OCI-LY1 (cell line): ENCODE measurements around the gene GRIK2.

Experiments used
- H2AFZ ChIP-seq: fragments of 200-600 bp; sonication (generic), shearing (Covaris generic); 2 replicates; pipeline ENCODE4 v1.6.0; 2014; ENCODE audit warnings: antibody characterized with exemption, mild to moderate bottlenecking, low read length
- H3F3A ChIP-seq: fragments of 200-600 bp; sonication (generic), shearing (Covaris generic); 2 replicates; pipeline ENCODE4 v1.6.0; 2014; ENCODE audit warnings: mild to moderate bottlenecking, antibody characterized with exemption, low read length, moderate library complexity; ENCODE audit not compliant: insufficient read depth
- H3K27ac ChIP-seq: fragments of 200-600 bp; sonication (generic); 2 replicates; pipeline ENCODE4 v1.5.1; 2014; ENCODE audit warnings: low read length, mixed run types, mild to moderate bottlenecking, low read depth; ENCODE audit not compliant: poor library complexity, severe bottlenecking
- H3K27me3 ChIP-seq: fragments of 200-600 bp; sonication (generic); 2 replicates; pipeline ENCODE4 v1.6.0; 2014; ENCODE audit warnings: antibody characterized with exemption, mild to moderate bottlenecking, low read length, moderate library complexity; ENCODE audit not compliant: insufficient read depth
- H3K36me3 ChIP-seq: fragments of 200-600 bp; sonication (generic); 2 replicates; pipeline ENCODE4 v1.6.1; 2014; ENCODE audit warnings: mild to moderate bottlenecking, antibody characterized with exemption, low read length, moderate library complexity, mixed read lengths; ENCODE audit not compliant: insufficient read depth
- H3K4me1 ChIP-seq: fragments of 200-600 bp; sonication (generic); 2 replicates; pipeline ENCODE4 v1.5.1; 2014; ENCODE audit warnings: mild to moderate bottlenecking, low read length, moderate library complexity; ENCODE audit not compliant: insufficient read depth, severe bottlenecking
- H3K4me2 ChIP-seq: fragments of 200-600 bp; sonication (generic), shearing (Covaris generic); 2 replicates; pipeline ENCODE4 v1.6.1; 2014; ENCODE audit warnings: low read length
- H3K4me3 ChIP-seq: fragments of 200-600 bp; sonication (generic); 2 replicates; pipeline ENCODE4 v1.5.1; 2014; ENCODE audit warnings: low read length, low read depth, mild to moderate bottlenecking, mixed read lengths; ENCODE audit not compliant: poor library complexity, severe bottlenecking
- H3K79me2 ChIP-seq: fragments of 200-600 bp; shearing (Covaris generic); 2 replicates; pipeline ENCODE4 v1.6.1; 2016; ENCODE audit warnings: mixed run types, low read length, mixed read lengths; ENCODE audit not compliant: insufficient read depth
- H3K9ac ChIP-seq: fragments of 200-600 bp; sonication (generic), shearing (Covaris generic); 2 replicates; pipeline ENCODE4 v1.6.1; 2014; ENCODE audit warnings: mild to moderate bottlenecking, low read length, mixed read lengths
- H3K9me2 ChIP-seq: fragments of 200-600 bp; sonication (generic), shearing (Covaris generic); 2 replicates; pipeline ENCODE4 v1.6.1; 2014; ENCODE audit warnings: low read depth, mild to moderate bottlenecking, low read length, mixed read lengths
- H3K9me3 ChIP-seq: fragments of 200-600 bp; shearing (Covaris generic); 2 replicates; pipeline ENCODE4 v1.6.1; 2014; ENCODE audit warnings: low read length, mixed read lengths
- H4K20me1 ChIP-seq: fragments of 200-600 bp; sonication (generic), shearing (Covaris generic); 2 replicates; pipeline ENCODE4 v1.6.0; 2016; ENCODE audit warnings: mild to moderate bottlenecking, low read length; ENCODE audit not compliant: insufficient read depth
- CTCF ChIP-seq: fragments of 200-600 bp; sonication (generic), shearing (Covaris generic); IDR thresholded peaks from 2 replicates; pipeline ENCODE4 v1.5.1; 2017; ENCODE audit warnings: mild to moderate bottlenecking, antibody characterized with exemption, low read length, moderate library complexity, mixed read lengths
- EZH2 ChIP-seq: fragments of 200-600 bp; sonication (generic), shearing (Covaris generic); IDR thresholded peaks from 2 replicates; pipeline ENCODE4 v1.8.0; 2017; ENCODE audit warnings: borderline replicate concordance, mixed run types, mild to moderate bottlenecking, antibody characterized with exemption, low read length, moderate library complexity, mixed read lengths

The GRIK2 gene

GRCh38 chr6:101608703-101609102 is 215.2 kb downstream of the GRIK2 start:
- Histone ChIP-seq H3K4me2 (no peak overlapping the region), H3F3A (no peaks in the 10 kb centered on the region), H3K9me2 (no peaks in the 10 kb centered on the region), H3K27ac (no peak overlapping the region), H3K36me3 (no peaks in the 10 kb centered on the region), H3K9ac (no peak overlapping the region), H3K79me2 (no peaks in the 10 kb centered on the region), H3K4me1 (no peaks in the 10 kb centered on the region), H3K4me3 (no peak overlapping the region), H3K27me3 (no peaks in the 10 kb centered on the region), H4K20me1 (no peaks in the 10 kb centered on the region), H3K9me3 (no peaks in the 10 kb centered on the region), H2AFZ (no peak overlapping the region)
- no peak for TF ChIP-seq CTCF
- TF ChIP-seq EZH2 = no peak

- TF ChIP-seq EZH2 (no peak), CTCF (no peak)
- Histone ChIP-seq H3F3A (no peaks in the 10 kb centered on the region), H3K79me2 (no peaks in the 10 kb centered on the region), H4K20me1 (no peaks in the 10 kb centered on the region), H3K27ac (no peak overlapping the region), H3K9me2 (no peaks in the 10 kb centered on the region), H3K4me2 (no peak overlapping the region), H3K36me3 (no peaks in the 10 kb centered on the region), H3K4me1 (no peaks in the 10 kb centered on the region), H3K27me3 (no peaks in the 10 kb centered on the region), H3K4me3 (no peak overlapping the region), H2AFZ (no peak overlapping the region), H3K9me3 (no peaks in the 10 kb centered on the region), H3K9ac (no peak overlapping the region)
Measured at GRCh38 chr6:101613556-101613955, 220.0 kb downstream of the GRIK2 start.

- Histone ChIP-seq H3K27me3 (no peaks in the 10 kb centered on the region), H3K4me1 (no peaks in the 10 kb centered on the region), H3K9me3 (no peaks in the 10 kb centered on the region), H3K4me3 (no peak overlapping the region), H2AFZ (no peak overlapping the region), H4K20me1 (no peaks in the 10 kb centered on the region), H3K27ac (no peak overlapping the region), H3K36me3 (no peaks in the 10 kb centered on the region), H3F3A (no peaks in the 10 kb centered on the region), H3K9ac (no peak overlapping the region), H3K4me2 (no peak overlapping the region), H3K79me2 (no peaks in the 10 kb centered on the region), H3K9me2 (no peaks in the 10 kb centered on the region)
- TF ChIP-seq CTCF (no peak), EZH2 (no peak)
Measured at GRCh38 chr6:101614774-101615173, 221.3 kb downstream of the GRIK2 start.
